AG10803 (cell line): ENCODE results near the gene MTA1.

ENCODE experiments used
- DNase-seq: peaks from one replicate; pipeline ENCODE4 v3.0.0; 2010; ENCODE audit warnings: low read depth
- H3K4me3 ChIP-seq: 2 replicates; pipeline ENCODE4 v1.5.1; 2011; ENCODE audit warnings: mild to moderate bottlenecking, low read length, control low read depth
- TF ChIP-seq, protein P1 (sequence below): conservative IDR thresholded peaks from 2 replicates; pipeline ENCODE4 v1.5.1; 2011; ENCODE audit warnings: mild to moderate bottlenecking, low read length, control low read depth, inconsistent platforms

Gene MTA1

DNA sequence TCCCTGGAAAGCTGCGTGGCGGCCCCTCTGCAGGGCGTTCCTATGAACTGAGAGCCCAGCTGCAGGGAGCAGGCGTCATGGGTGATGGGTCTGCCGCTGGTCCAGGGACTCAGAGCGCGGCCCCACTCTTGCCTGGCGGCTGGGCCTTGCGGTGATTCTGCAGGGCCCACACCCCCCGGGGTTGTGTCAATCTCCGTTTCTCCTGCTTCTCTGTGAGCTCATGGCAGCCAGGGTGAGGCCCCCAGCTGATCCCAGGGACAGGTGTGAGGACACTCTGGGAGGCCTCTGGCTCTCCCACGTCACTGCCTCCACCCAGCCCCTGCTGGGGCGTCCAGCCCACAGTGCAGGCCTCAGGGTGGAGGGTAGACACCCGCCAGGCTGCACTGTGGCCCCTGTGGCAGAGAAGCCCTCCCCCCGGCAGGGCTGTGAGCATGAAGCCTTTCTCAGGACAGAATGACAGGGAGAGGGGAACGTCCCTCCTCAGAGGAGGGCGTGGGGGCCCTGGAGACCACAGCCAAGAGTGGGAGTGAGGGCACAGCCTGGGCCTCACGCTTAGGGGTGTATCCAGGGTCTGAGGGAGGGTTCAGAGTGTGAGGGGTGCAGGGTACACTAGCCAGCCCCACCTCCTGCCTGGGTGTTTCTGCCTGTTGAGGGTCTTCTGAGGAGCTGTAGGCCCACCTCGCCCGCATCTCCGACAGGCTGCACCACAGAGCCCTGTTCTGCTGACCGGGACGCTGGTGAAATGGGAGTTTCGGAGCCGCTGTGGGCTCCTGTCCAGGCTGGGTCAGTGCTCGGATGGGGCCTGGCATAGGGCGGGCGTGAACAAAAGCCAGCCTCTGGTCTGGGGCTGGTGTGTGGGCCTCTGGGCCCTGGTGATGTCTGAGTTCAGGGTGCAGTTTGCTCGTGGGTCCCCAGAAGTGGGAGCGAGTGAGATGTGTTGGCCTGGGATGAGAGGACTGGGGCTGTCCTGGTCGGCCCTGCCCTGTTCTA is 28.3 kb downstream of the MTA1 start:
- no peak for DNase-seq
- TF ChIP-seq, protein P1, sequence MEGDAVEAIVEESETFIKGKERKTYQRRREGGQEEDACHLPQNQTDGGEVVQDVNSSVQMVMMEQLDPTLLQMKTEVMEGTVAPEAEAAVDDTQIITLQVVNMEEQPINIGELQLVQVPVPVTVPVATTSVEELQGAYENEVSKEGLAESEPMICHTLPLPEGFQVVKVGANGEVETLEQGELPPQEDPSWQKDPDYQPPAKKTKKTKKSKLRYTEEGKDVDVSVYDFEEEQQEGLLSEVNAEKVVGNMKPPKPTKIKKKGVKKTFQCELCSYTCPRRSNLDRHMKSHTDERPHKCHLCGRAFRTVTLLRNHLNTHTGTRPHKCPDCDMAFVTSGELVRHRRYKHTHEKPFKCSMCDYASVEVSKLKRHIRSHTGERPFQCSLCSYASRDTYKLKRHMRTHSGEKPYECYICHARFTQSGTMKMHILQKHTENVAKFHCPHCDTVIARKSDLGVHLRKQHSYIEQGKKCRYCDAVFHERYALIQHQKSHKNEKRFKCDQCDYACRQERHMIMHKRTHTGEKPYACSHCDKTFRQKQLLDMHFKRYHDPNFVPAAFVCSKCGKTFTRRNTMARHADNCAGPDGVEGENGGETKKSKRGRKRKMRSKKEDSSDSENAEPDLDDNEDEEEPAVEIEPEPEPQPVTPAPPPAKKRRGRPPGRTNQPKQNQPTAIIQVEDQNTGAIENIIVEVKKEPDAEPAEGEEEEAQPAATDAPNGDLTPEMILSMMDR: no peak
- H3K4me3 ChIP-seq: no peak overlapping the region

DNA sequence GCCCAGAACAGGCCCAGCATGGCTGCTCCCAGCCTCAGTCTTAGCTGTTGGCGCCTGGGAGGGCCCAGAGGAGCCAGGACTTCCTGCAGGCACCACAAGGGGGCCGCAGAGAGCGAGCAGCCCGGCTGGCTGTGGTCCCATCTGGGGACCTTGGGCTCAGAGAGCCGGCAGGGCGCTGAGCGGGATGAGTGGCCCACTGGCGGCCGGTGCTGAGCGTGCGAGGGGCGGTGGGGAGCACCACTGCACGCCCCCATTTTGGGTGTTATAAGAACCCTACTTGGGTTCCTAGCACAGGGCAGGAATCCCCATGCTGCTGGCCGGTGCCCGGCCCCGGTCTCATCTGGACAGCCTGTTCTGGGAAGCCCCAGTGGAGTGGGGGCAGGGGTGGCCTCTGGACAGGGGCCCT is 29.1 kb downstream of the MTA1 start:
- TF ChIP-seq, protein P1: peak; percentile 75
- peak; percentile 54 for DNase-seq
- no peak overlapping the region for H3K4me3 ChIP-seq

DNA sequence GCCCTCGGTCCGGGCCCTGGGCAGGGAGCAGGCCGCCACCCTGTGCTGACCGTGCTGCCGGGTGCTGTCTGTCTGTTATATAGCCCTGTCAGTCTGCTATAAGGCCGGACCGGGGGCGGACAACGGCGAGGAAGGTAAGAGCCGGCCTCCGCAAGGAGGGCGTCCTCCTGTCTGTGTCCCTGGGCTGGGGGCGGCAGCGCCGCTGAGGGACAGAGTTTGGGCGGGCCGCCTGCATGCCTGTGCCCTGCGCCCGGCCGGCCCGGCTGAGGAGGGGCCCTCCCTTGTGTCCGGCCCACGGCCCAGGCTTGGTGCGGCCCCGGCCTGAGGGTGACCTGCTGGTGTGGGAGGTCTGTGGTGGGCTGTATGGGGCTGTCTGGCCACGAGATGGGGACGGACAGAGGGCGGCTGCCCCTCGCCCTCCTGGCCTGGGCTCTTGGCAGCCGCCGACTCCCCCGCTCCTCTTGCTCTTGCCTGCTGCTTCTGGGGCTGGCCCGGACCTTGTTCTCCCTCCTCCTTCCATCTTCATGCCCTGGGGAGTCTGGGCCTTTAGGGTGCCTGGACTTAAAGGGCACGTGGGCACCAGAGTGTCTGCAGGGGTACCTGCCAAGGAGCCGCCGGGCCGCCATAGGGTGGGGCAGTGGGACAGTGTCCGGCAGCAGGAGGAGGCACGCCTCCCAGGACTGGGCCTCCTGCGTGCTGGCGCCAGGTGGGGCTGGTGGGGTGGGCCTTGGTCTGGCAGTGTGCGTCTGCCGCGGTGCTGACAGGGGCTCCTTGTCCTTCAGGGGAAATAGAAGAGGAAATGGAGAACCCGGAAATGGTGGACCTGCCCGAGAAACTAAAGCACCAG is 29.9 kb downstream of the MTA1 start:
- TF ChIP-seq, protein P1: no peak
- no peak overlapping the region for H3K4me3 ChIP-seq
- DNase-seq: no peak

DNA sequence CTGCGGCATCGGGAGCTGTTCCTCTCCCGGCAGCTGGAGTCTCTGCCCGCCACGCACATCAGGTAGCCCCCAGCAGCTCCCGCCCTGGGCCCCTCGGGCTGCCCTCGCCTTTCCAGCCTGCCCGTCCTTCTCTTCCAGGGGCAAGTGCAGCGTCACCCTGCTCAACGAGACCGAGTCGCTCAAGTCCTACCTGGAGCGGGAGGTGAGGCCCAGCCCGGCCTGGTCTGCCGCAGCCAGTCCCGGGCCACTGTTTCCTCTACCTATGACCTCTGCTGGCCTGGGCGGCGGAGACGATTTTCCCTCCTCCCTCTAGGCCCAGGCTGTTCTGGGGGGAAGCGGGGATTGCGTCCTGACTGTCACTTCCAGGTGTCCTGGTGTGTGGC is 30.5 kb downstream of the MTA1 start:
- TF ChIP-seq, protein P1: no peak
- H3K4me3 ChIP-seq: no peak overlapping the region
- DNase-seq: no peak

DNA sequence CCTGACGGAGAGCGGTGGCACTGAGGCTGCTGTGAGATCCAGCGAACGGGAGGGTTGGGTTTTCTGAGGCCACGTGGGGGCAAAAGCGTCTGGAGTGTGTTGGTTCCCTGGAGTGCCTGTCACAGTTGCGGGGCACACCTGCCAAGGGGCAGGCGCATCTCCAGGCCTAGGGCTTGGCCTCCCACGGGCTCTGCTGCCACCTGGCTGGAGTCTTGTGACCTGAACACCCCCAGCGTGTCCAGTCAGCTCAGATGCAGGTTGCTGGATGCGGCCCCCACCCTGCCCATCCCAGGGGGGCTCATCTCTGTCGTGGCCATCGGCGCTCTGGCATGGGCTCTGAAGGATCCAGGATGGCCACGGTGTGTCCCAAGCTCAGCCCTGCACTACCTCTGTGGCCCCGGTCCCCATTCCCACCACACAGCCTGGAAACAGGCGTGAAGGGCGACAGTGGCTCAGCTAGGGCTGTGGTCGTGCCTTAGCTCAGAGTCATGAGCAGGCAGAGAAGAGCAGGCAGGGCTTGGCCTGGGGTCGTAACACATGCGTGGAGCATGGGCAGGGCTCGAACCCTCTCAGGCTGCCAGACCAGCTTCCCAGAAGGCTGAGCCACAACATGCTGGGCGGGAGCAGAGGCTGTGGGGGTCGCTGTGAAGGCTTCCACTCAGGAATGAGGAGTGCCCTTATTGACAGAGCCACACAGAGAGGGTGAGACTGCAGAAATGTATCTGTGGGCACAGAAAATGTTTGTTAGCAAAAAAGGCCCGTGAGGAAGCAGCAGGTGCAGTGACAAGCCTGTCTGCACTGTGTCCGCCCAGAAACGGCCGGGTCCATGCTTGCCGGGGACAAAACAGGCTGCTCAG is 31.5 kb downstream of the MTA1 start:
- TF ChIP-seq, protein P1: no peak
- H3K4me3 ChIP-seq: no peak overlapping the region
- DNase-seq: no peak

DNA sequence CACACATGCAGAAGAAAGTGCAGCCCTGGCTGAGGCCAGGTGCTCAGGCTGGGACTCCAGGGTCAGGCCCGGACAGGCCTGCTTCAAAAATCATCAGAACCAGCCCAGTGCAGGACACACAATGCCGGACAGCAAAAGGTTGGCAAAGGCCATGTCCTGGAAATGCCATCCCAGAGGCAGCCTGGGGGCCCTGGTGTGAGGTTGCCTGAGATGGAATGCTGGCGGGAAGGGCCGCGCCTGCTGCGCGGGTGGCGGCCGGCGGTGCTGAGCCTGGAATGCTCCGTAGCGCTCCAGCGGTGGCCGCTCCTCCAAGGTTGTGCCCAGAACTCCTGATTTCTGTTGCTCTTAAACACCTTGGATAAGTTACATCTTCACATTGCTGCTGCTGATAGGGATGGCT is 33.3 kb downstream of the MTA1 start:
- TF ChIP-seq, protein P1: no peak
- DNase-seq: no peak
- H3K4me3 ChIP-seq: no peak overlapping the region
